SK-MEL-5 (cell line): ENCODE results near the gene DIS3. TPM values are rescaled to one million over a fixed set of nuclear protein-coding genes. Genes with fewer than 3 reads are reported as not detected.
A peak's percentile ranks its signal among the peaks of the same experiment; 100 is the strongest.
"Not testable (repeated sequence)": the region's sequence is repeated elsewhere in the genome, so short reads cannot be mapped to it uniquely, and the experiment has no call there.

Source experiments
- DNase-seq: peaks from one replicate; pipeline ENCODE4 v3.0.0-alpha.2; 2016; ENCODE audit warnings: low read depth, low spot score
- in situ Hi-C: cut with HindIII; loops from 2 replicates; pipeline ENCODE4 v1.10.0; 2016; ENCODE audit warnings: low sequenced_read_pairs, high pct_unique_total_duplicates, low pct_unique_long_range_greater_than_20kb
- small RNA-seq, 2 experiments: library from RNA; depleted of rRNA; stranded (forward); fragments of <200 nt; gene quantifications; one replicate each; pipeline ENCODE3, GENCODE V24; 2014
- total RNA-seq: library from RNA; depleted of rRNA; stranded (reverse); fragments of >200 nt; shearing (Covaris generic); gene quantifications from 2 replicates; pipeline ENCODE4 v1.2.3, GENCODE V29; 2014; rRNA removed

The DIS3 gene
- total RNA-seq, 1 experiment from 2014 or later, result 63.4 TPM

GRCh38 chr13:72757792-72758535 lies 23.7 kb downstream of the DIS3 start:
- DNase-seq, result no peak
- in situ Hi-C loops, result no loop called here

- in situ Hi-C loops, result no loop called here
Measured at GRCh38 chr13:72754111-72754510, 27.6 kb downstream of the DIS3 start.

GRCh38 chr13:72751220-72751619 lies 30.5 kb downstream of the DIS3 start:
- no peak for DNase-seq
- in situ Hi-C loops, result no loop called here

More at GRCh38 chr13:72754111-72754510, 27.6 kb downstream of the DIS3 start:
- no peak for DNase-seq

- no peak for DNase-seq
Measured at GRCh38 chr13:72745260-72745659, 36.4 kb downstream of the DIS3 start.

GRCh38 chr13:72740015-72740414 lies 41.7 kb downstream of the DIS3 start:
- DNase-seq, result no peak
- in situ Hi-C loops, result no loop called here

More at GRCh38 chr13:72745260-72745659, 36.4 kb downstream of the DIS3 start:
- in situ Hi-C loops, result no loop called here

GRCh38 chr13:72737033-72737432 lies 44.7 kb downstream of the DIS3 start:
- DNase-seq, result no peak
- in situ Hi-C loops, result no loop called here

GRCh38 chr13:72728290-72728605 lies 53.5 kb downstream of the DIS3 start:
- no peak for DNase-seq
- in situ Hi-C loops, result no loop called here

GRCh38 chr13:72727417-72728289 lies 54.0 kb downstream of the DIS3 start, which contains the start of the genes BORA and MZT1:
TSS of gene BORA (plus strand) at chr13:72727923. CDS start at chr13:72728941, 1,018 bp downstream.
TSS of gene MZT1 (minus strand) at chr13:72727629. CDS start at chr13:72727602, 27 bp downstream.
- peak; percentile 98 for DNase-seq
- in situ Hi-C loops, result no loop called here

GRCh38 chr13:72726726-72727416 lies 54.8 kb downstream of the DIS3 start:
- in situ Hi-C loops, result no loop called here
- DNase-seq, result peak; percentile 28

GRCh38 chr13:72726185-72726584 lies 55.5 kb downstream of the DIS3 start:
- DNase-seq, in situ Hi-C loops: not testable (repeated sequence)

- DNase-seq, result no peak
- in situ Hi-C loops, result no loop called here
Measured at GRCh38 chr13:72716776-72717175, 64.9 kb downstream of the DIS3 start.

Small RNA genes within 50 kb of the gene (small RNA-seq; reads per million reads assigned to genes)
- 0 reads per million in 2 experiments for gene RNU6-80P

Other genes with a start within 250 kb of the DIS3 start
- gene MZT1, start 54.3 kb downstream of the DIS3 start, total RNA-seq, result 21.5 and 25.3 TPM in 2 replicates
- 15.8 and 18.9 TPM in 2 replicates for gene BORA, start 54.0 kb downstream of the DIS3 start, total RNA-seq
- gene PIBF1, start 233 bp upstream of the DIS3 start, total RNA-seq, result 12.1 and 21.0 TPM in 2 replicates